Measurements from ENCODE around the gene KANK4.

KANK4 gene

DNA sequence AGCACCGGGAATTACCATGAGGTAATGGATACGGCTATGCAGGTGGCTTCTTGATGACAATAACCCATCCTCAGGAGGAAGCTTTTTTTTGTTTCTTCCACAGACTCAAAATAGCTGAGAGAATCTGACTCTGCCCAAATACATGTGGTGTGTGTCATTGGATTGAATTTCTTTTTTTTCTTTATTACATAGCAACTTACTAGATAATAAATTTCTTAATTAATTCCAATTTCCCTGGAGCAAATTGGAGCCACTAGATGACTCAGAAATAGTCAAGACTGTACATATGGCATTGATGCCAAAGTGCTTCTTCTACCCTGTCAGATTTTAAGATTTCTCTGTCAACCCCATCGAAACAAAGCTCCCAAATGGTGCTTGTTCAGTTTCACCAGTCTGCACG lies 81.9 kb downstream of the KANK4 start:
- H3K79me1 ChIP-seq (ENCODE audit: low read depth, low read length) = no peaks in the 10 kb centered on the region
- H4K91ac ChIP-seq (ENCODE audit: low read depth, low read length, poor library complexity) = no peak overlapping the region
- H2AFZ ChIP-seq (ENCODE audit: low read length) = no peak overlapping the region
- H3K36me3 ChIP-seq (replicated peaks in 1 of 2; ENCODE audit: control insufficient read depth in 2 of 2, insufficient read depth in 2 of 2, low read length in 2 of 2) = no peaks in the 10 kb centered on the region
- no peak overlapping the region for H3K9ac ChIP-seq (ENCODE audit: low read depth, low read length, poor library complexity)
- no peak overlapping the region for H3K4ac ChIP-seq (ENCODE audit: low read length)
- no peaks in the 10 kb centered on the region for H3K9me3 ChIP-seq (replicated peaks in 1 of 2; ENCODE audit: control insufficient read depth in 2 of 2, insufficient read depth in 1 of 2, low read depth in 1 of 2, low read length in 2 of 2)
- no peak overlapping the region for H2BK12ac ChIP-seq (ENCODE audit: low read length)
- no peak overlapping the region for H3K27ac ChIP-seq (replicated peaks; ENCODE audit: low read length)
- H3K27me3 ChIP-seq (ENCODE audit: control insufficient read depth in 3 of 3, insufficient read depth in 3 of 3, low read depth in 1 of 3, low read length in 3 of 3) = no peaks in the 10 kb centered on the region
- WGBS, 2 donors (ENCODE audit: extremely low coverage in 2 of 2, insufficient read length in 2 of 2, insufficient replicate concordance in 1 of 2) = no CpG with 5 or more reads among the region's 4 CpGs
- no peak overlapping the region for H3K18ac ChIP-seq (ENCODE audit: low read length)
- H3K4me1 ChIP-seq (ENCODE audit: control insufficient read depth in 2 of 2, insufficient read depth in 1 of 2, low read depth in 1 of 2, low read length in 2 of 2) = peaks cover 4 to 14% of the 10 kb centered on the region in 2 donors
- H3K23ac ChIP-seq (ENCODE audit: low read depth, low read length, poor library complexity) = no peak overlapping the region
- no peak for DNase-seq (ENCODE audit: low spot score)
- no peak overlapping the region for H2BK15ac ChIP-seq (ENCODE audit: low read length)
- H2AK5ac ChIP-seq (ENCODE audit: low read depth, low read length) = no peak overlapping the region
- H3K4me2 ChIP-seq (ENCODE audit: insufficient read depth, low read length, poor library complexity, severe bottlenecking) = no peak overlapping the region
- H2BK5ac ChIP-seq (ENCODE audit: low read length) = no peak overlapping the region
- H3K4me3 ChIP-seq (ENCODE audit: low read length in 2 of 2) = no peak overlapping the region
- no peak overlapping the region for H3K14ac ChIP-seq (ENCODE audit: low read length)
- no peak overlapping the region for H4K8ac ChIP-seq (ENCODE audit: low read depth, low read length)
- no peak overlapping the region for H2BK120ac ChIP-seq (ENCODE audit: low read depth, low read length)

DNA sequence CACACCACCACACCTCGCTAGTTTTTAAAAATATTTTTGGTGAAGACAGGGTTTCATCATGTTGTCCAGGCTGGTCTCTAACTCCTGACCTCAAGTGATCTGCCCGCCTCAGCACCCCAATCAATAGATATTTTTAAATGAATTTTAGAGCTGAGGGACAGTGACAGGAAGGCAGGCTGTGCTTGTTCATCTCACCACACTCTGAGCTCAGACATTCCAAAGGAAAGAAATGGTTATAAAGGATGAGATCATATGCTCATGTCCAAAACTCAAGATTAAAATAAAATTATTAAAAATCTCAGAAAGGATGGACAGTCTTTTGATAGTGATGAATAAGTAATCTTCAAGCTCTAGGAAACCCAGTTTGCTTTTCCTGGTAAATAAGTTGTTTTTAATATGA lies 83.7 kb downstream of the KANK4 start:
- H3K4me1 ChIP-seq (ENCODE audit: control insufficient read depth in 2 of 2, insufficient read depth in 1 of 2, low read depth in 1 of 2, low read length in 2 of 2) = peaks cover 4 to 12% of the 10 kb centered on the region in 2 donors
- no peaks in the 10 kb centered on the region for H3K36me3 ChIP-seq (replicated peaks in 1 of 2; ENCODE audit: control insufficient read depth in 2 of 2, insufficient read depth in 2 of 2, low read length in 2 of 2)
- H3K27ac ChIP-seq (replicated peaks; ENCODE audit: low read length) = no peak overlapping the region
- no peaks in the 10 kb centered on the region for H3K9me3 ChIP-seq (replicated peaks in 1 of 2; ENCODE audit: control insufficient read depth in 2 of 2, insufficient read depth in 1 of 2, low read depth in 1 of 2, low read length in 2 of 2)
- no peak overlapping the region for H3K4ac ChIP-seq (ENCODE audit: low read length)
- H2AK5ac ChIP-seq (ENCODE audit: low read depth, low read length) = no peak overlapping the region
- H4K8ac ChIP-seq (ENCODE audit: low read depth, low read length) = no peak overlapping the region
- no peak overlapping the region for H2BK5ac ChIP-seq (ENCODE audit: low read length)
- no peak overlapping the region for H3K14ac ChIP-seq (ENCODE audit: low read length)
- no peak overlapping the region for H3K4me2 ChIP-seq (ENCODE audit: insufficient read depth, low read length, poor library complexity, severe bottlenecking)
- H3K4me3 ChIP-seq (ENCODE audit: low read length in 2 of 2) = no peak overlapping the region
- H3K23ac ChIP-seq (ENCODE audit: low read depth, low read length, poor library complexity) = no peak overlapping the region
- H2BK120ac ChIP-seq (ENCODE audit: low read depth, low read length) = no peak overlapping the region
- DNase-seq (ENCODE audit: low spot score) = no peak
- H3K79me1 ChIP-seq (ENCODE audit: low read depth, low read length) = no peaks in the 10 kb centered on the region
- H2AFZ ChIP-seq (ENCODE audit: low read length) = no peak overlapping the region
- H3K27me3 ChIP-seq (ENCODE audit: control insufficient read depth in 3 of 3, insufficient read depth in 3 of 3, low read depth in 1 of 3, low read length in 3 of 3) = no peaks in the 10 kb centered on the region
- H4K91ac ChIP-seq (ENCODE audit: low read depth, low read length, poor library complexity) = no peak overlapping the region
- no peak overlapping the region for H2BK15ac ChIP-seq (ENCODE audit: low read length)
- no peak overlapping the region for H2BK12ac ChIP-seq (ENCODE audit: low read length)
- H3K9ac ChIP-seq (ENCODE audit: low read depth, low read length, poor library complexity) = no peak overlapping the region
- H3K18ac ChIP-seq (ENCODE audit: low read length) = no peak overlapping the region
- WGBS, 2 donors (ENCODE audit: extremely low coverage in 2 of 2, insufficient read length in 2 of 2, insufficient replicate concordance in 1 of 2) = no CpG with 5 or more reads among the region's 2 CpGs

DNA sequence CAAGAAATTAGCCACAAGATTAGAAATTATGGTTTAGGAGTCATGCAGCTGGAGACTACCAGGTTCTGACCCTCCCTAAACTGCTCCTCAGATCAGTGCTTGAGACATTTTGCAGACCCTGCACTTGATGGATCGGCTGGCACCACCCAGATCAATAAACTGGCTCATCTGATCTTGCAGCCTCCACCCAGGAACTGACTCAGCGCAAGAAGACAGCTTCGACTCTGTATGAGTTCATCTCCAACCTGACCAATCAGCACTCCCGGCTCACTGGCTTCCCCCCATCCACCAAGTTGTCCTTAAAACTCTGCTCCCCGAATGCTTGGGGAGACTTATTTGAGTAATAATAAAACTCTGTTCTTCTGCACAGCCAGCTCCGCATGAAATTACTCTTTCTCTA lies 84.5 kb downstream of the KANK4 start:
- Histone ChIP-seq H3K23ac (ENCODE audit: low read depth, low read length, poor library complexity) (no peak overlapping the region), H4K8ac (ENCODE audit: low read depth, low read length) (no peak overlapping the region), H3K9ac (ENCODE audit: low read depth, low read length, poor library complexity) (no peak overlapping the region), H3K4me2 (ENCODE audit: insufficient read depth, low read length, poor library complexity, severe bottlenecking) (no peak overlapping the region), H2BK15ac (ENCODE audit: low read length) (no peak overlapping the region), H3K4me3 (ENCODE audit: low read length in 2 of 2) (no peak overlapping the region), H3K36me3 (replicated peaks in 1 of 2; ENCODE audit: control insufficient read depth in 2 of 2, insufficient read depth in 2 of 2, low read length in 2 of 2) (no peaks in the 10 kb centered on the region), H3K27ac (replicated peaks; ENCODE audit: low read length) (no peak overlapping the region), H3K79me1 (ENCODE audit: low read depth, low read length) (no peaks in the 10 kb centered on the region), H3K18ac (ENCODE audit: low read length) (no peak overlapping the region), H3K27me3 (ENCODE audit: control insufficient read depth in 3 of 3, insufficient read depth in 3 of 3, low read depth in 1 of 3, low read length in 3 of 3) (no peaks in the 10 kb centered on the region), H3K14ac (ENCODE audit: low read length) (no peak overlapping the region), H3K9me3 (replicated peaks in 1 of 2; ENCODE audit: control insufficient read depth in 2 of 2, insufficient read depth in 1 of 2, low read depth in 1 of 2, low read length in 2 of 2) (no peaks in the 10 kb centered on the region), H4K91ac (ENCODE audit: low read depth, low read length, poor library complexity) (no peak overlapping the region), H2BK5ac (ENCODE audit: low read length) (no peak overlapping the region), H2BK120ac (ENCODE audit: low read depth, low read length) (no peak overlapping the region), H3K4ac (ENCODE audit: low read length) (no peak overlapping the region), H3K4me1 (ENCODE audit: control insufficient read depth in 2 of 2, insufficient read depth in 1 of 2, low read depth in 1 of 2, low read length in 2 of 2) (peaks cover 4 to 14% of the 10 kb centered on the region in 2 donors), H2AK5ac (ENCODE audit: low read depth, low read length) (no peak overlapping the region), H2AFZ (ENCODE audit: low read length) (no peak overlapping the region), H2BK12ac (ENCODE audit: low read length) (no peak overlapping the region)
- no peak for DNase-seq (ENCODE audit: low spot score)
- no CpG with 5 or more reads among the region's 6 CpGs for WGBS, 2 donors (ENCODE audit: extremely low coverage in 2 of 2, insufficient read length in 2 of 2, insufficient replicate concordance in 1 of 2)

DNA sequence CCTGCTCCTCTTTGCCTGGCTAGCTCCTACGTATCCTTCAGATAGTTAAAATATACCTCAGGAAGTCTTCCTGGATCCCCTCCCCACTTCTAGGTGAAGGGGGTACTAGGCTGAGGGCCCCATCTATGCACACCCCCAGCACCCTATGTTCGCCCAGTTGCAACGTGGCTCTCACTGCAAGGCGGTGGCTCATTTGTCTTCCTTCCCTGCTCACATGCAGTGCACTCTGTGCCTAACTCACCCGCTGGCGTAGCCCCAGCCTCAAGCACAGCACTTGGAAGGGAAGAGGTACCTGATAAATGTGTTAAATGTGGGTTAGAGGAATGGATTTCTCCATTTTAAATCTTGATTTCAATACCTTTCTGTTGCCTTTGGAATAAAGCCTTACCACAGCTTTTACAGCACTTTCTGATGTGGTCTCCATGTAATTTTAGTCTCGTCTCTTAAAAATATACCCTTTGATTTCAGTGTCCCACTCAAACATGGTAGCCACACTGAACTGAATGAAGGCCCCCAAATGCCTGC lies 85.2 kb downstream of the KANK4 start:
- Histone ChIP-seq H2BK15ac (ENCODE audit: low read length) (no peak overlapping the region), H3K14ac (ENCODE audit: low read length) (no peak overlapping the region), H3K4ac (ENCODE audit: low read length) (no peak overlapping the region), H4K91ac (ENCODE audit: low read depth, low read length, poor library complexity) (no peak overlapping the region), H3K79me1 (ENCODE audit: low read depth, low read length) (no peaks in the 10 kb centered on the region), H3K9me3 (replicated peaks in 1 of 2; ENCODE audit: control insufficient read depth in 2 of 2, insufficient read depth in 1 of 2, low read depth in 1 of 2, low read length in 2 of 2) (no peaks in the 10 kb centered on the region), H3K9ac (ENCODE audit: low read depth, low read length, poor library complexity) (no peak overlapping the region), H2BK120ac (ENCODE audit: low read depth, low read length) (no peak overlapping the region), H3K18ac (ENCODE audit: low read length) (peak overlapping the region; percentile 36), H3K36me3 (replicated peaks in 1 of 2; ENCODE audit: control insufficient read depth in 2 of 2, insufficient read depth in 2 of 2, low read length in 2 of 2) (no peaks in the 10 kb centered on the region), H3K4me2 (ENCODE audit: insufficient read depth, low read length, poor library complexity, severe bottlenecking) (no peak overlapping the region), H4K8ac (ENCODE audit: low read depth, low read length) (no peak overlapping the region), H2AFZ (ENCODE audit: low read length) (no peak overlapping the region), H2BK5ac (ENCODE audit: low read length) (no peak overlapping the region), H3K27me3 (ENCODE audit: control insufficient read depth in 3 of 3, insufficient read depth in 3 of 3, low read depth in 1 of 3, low read length in 3 of 3) (no peaks in the 10 kb centered on the region), H3K4me1 (ENCODE audit: control insufficient read depth in 2 of 2, insufficient read depth in 1 of 2, low read depth in 1 of 2, low read length in 2 of 2) (peaks cover 4 to 14% of the 10 kb centered on the region in 2 donors), H3K27ac (replicated peaks; ENCODE audit: low read length) (no peak overlapping the region), H2BK12ac (ENCODE audit: low read length) (no peak overlapping the region), H3K4me3 (ENCODE audit: low read length in 2 of 2) (no peak overlapping the region), H2AK5ac (ENCODE audit: low read depth, low read length) (no peak overlapping the region), H3K23ac (ENCODE audit: low read depth, low read length, poor library complexity) (no peak overlapping the region)
- no peak for DNase-seq (ENCODE audit: low spot score)
- WGBS, 2 donors (ENCODE audit: extremely low coverage in 2 of 2, insufficient read length in 2 of 2, insufficient replicate concordance in 1 of 2) = no CpG with 5 or more reads among the region's 7 CpGs
